Thyroid gland (tissue), 4 donors: ENCODE data around the gene PABPN1L. TPM values are rescaled to one million over a fixed set of nuclear protein-coding genes. Genes with fewer than 3 reads are reported as not detected.

Experiments
- DNase-seq, 2 donors: peaks; one replicate each; pipeline ENCODE4 v3.0.0-alpha.2; 2019
- H3K27ac ChIP-seq, 3 donors: fragments of 200-600 bp; sonication (generic); 1 replicate in 2 of 3; 2 replicates in 1 of 3; pipeline ENCODE4 v1.5.1; 2016 to 2019; ENCODE audit warnings: mild to moderate bottlenecking in 1 of 3, moderate library complexity in 1 of 3
- H3K27me3 ChIP-seq: fragments of 200-600 bp; sonication (generic); one replicate; pipeline ENCODE4 v1.5.1; 2019
- H3K36me3 ChIP-seq, 2 donors: fragments of 200-600 bp; sonication (generic); one replicate each; pipeline ENCODE4 v1.5.1; 2016 to 2019
- H3K4me1 ChIP-seq, 2 donors: fragments of 200-600 bp; sonication (generic); one replicate each; pipeline ENCODE4 v1.5.1; 2017 to 2019
- H3K4me3 ChIP-seq, 3 donors: fragments of 200-600 bp; sonication (generic); replicated peaks in 1 of 3; 1 replicate in 2 of 3; 2 replicates in 1 of 3; pipeline ENCODE4 v1.5.1; 2016; ENCODE audit warnings: mild to moderate bottlenecking in 1 of 3
- H3K9me3 ChIP-seq: fragments of 200-600 bp; sonication (generic); one replicate; pipeline ENCODE4 v1.5.1; 2017
- CTCF ChIP-seq, 6 experiments: fragments of 200-600 bp in 3 of 6; fragments of 450-650 bp in 3 of 6; sonication (generic) in 3 of 6; IDR thresholded peaks; one replicate each; pipeline ENCODE4 v1.5.1; 2016 to 2019; ENCODE audit warnings: antibody characterized with exemption in 6 of 6, mild to moderate bottlenecking in 2 of 6, inconsistent platforms in 1 of 6, moderate library complexity in 1 of 6
- POLR2A ChIP-seq, 2 donors: fragments of 450-650 bp; IDR thresholded peaks; one replicate each; pipeline ENCODE4 v1.6.1; 2017; ENCODE audit warnings: antibody characterized with exemption in 2 of 2, mild to moderate bottlenecking in 2 of 2, moderate library complexity in 1 of 2
- WGBS, 2 donors: methylation state at CpG; one replicate each; pipeline ENCODE4 v1.1.5; 2017; 5-methylcytosine and 5-hydroxymethylcytosine counted together
- intact Hi-C: fragments of 100-400 bp; cut with DNase I; formaldehyde crosslinking; loops from one replicate; pipeline ENCODE4 v1.15.1; 2023
- total RNA-seq, 4 donors: library from RNA; depleted of rRNA; stranded (reverse); fragments of >200 nt; gene quantifications; one replicate each; pipeline ENCODE4 v1.2.3, GENCODE V29; 2016

PABPN1L gene
- total RNA-seq, 4 donors from 2014 or later, result not detected

DNA sequence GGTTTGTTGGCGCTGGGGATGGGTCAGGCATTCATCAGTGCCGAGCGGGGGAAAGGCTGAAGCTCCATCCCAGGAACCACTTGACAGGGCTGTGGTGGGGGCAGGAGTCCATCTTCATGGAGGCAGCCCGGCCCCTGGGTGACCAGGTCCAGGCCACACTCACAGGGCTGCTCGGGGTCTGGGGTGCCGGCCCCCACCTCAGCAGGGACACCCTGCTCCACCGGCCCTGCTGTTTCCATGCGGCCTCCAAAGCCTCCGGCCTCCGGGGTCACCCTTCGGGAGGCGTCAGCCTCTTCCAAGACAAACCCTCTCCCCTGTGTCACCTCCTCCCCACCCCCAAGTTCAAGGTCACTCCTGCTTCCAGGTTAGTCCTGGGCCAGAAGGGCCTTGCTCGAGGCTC lies 31.8 kb downstream of the PABPN1L start:
- 95 to 96% methylated on average over 8 to 13 of the region's 13 CpGs for WGBS, 2 donors
- intact Hi-C loops, result no loop called here
- Histone ChIP-seq H3K27ac (no peak overlapping the region), H3K36me3 (peaks cover 0 to 8% of the 10 kb centered on the region in 2 donors), H3K4me1 (no peaks in the 10 kb centered on the region), H3K9me3 (no peaks in the 10 kb centered on the region), H3K27me3 (no peaks in the 10 kb centered on the region), H3K4me3 (no peak overlapping the region)
- DNase-seq, result no peak
- no peak for TF ChIP-seq POLR2A (IDR thresholded peaks at IDR 0.05)
- TF ChIP-seq CTCF (IDR thresholded peaks at IDR 0.05), result no peak

- Histone ChIP-seq H3K27ac (no peak overlapping the region), H3K36me3 (peaks cover 0 to 7% of the 10 kb centered on the region in 2 donors), H3K9me3 (no peaks in the 10 kb centered on the region), H3K27me3 (no peaks in the 10 kb centered on the region), H3K4me1 (no peaks in the 10 kb centered on the region), H3K4me3 (no peak overlapping the region)
- DNase-seq, result no peak
- intact Hi-C loops, result no loop called here
- TF ChIP-seq CTCF (IDR thresholded peaks at IDR 0.05) (no peak), POLR2A (IDR thresholded peaks at IDR 0.05) (no peak)
- 93 to 94% methylated on average over 13 of the region's 13 CpGs for WGBS, 2 donors
These were observed 33.4 kb downstream of the PABPN1L start for GRCh38 chr16:88833086-88833485.

DNA sequence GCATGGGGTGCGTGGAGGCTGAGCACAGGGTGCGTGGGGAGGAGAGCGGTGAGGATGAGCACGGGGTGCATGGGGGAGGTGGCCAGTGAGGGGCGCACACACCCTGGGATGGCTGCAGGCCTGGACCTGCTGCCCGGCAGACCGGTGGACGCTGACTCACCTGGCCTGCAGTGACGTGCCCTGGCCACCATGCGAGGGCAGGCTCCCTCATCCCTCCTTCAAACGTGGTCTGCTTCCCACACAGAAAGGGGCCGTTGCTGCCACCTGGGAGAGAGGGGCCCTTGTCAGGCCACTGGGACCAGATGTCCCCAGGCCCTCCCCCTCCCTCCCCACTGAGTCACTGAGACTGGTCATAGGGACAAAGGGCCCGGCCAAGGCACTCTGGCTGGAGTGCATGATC lies 34.6 kb downstream of the PABPN1L start:
- no peak for DNase-seq
- no peaks in the 10 kb centered on the region for H3K4me1 ChIP-seq
- H3K4me3 ChIP-seq, result no peak overlapping the region
- no peak overlapping the region for H3K27ac ChIP-seq
- TF ChIP-seq POLR2A (IDR thresholded peaks at IDR 0.05) (no peak), CTCF (IDR thresholded peaks at IDR 0.05) (no peak)
- no peaks in the 10 kb centered on the region for H3K36me3 ChIP-seq
- 86% methylated on average over 10 to 11 of the region's 13 CpGs for WGBS, 2 donors
- intact Hi-C loops, result no loop called here
- H3K27me3 ChIP-seq, result no peaks in the 10 kb centered on the region
- H3K9me3 ChIP-seq, result no peaks in the 10 kb centered on the region

DNA sequence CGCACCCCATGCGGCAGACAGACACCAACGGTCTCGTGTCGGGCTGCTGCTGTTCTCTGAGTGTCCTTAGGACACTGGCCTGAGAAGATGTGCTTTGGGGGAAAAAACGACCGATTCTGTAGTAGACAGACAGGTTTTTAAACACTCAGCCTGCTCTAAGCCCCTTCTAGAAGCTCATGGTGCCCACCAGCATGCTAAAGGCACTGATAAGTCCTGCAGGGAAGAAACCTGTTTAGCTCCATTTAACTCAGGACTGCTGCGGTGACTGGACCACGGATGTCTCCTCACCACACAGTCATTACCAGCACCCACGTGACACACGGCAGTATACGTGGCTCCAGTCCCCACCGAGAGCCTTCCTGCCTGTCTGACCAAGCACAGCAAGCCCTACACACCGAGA lies 35.7 kb downstream of the PABPN1L start:
- Histone ChIP-seq H3K4me3 (no peak overlapping the region), H3K27ac (no peak overlapping the region), H3K27me3 (no peaks in the 10 kb centered on the region), H3K36me3 (no peaks in the 10 kb centered on the region), H3K9me3 (no peaks in the 10 kb centered on the region), H3K4me1 (no peaks in the 10 kb centered on the region)
- TF ChIP-seq CTCF (IDR thresholded peaks at IDR 0.05) (no peak), POLR2A (IDR thresholded peaks at IDR 0.05) (no peak)
- no peak for DNase-seq
- intact Hi-C loops, result no loop called here
- 93 to 100% methylated on average over 3 to 11 of the region's 14 CpGs for WGBS, 2 donors

GRCh38 chr16:88830258-88830657 lies 36.2 kb downstream of the PABPN1L start:
- H3K9me3 ChIP-seq, result no peaks in the 10 kb centered on the region
- H3K27ac ChIP-seq, result no peak overlapping the region
- H3K4me3 ChIP-seq, result no peak overlapping the region
- 76 to 80% methylated on average over 11 of the region's 11 CpGs for WGBS, 2 donors
- no peak for TF ChIP-seq CTCF (IDR thresholded peaks at IDR 0.05)
- no peak for TF ChIP-seq POLR2A (IDR thresholded peaks at IDR 0.05)
- no peaks in the 10 kb centered on the region for H3K4me1 ChIP-seq
- intact Hi-C loops, result no loop called here
- no peak for DNase-seq
- no peaks in the 10 kb centered on the region for H3K36me3 ChIP-seq
- no peaks in the 10 kb centered on the region for H3K27me3 ChIP-seq
